Fibroblast of the aortic adventitia (primary cell): ENCODE data around the gene UBQLN3. TPM values are rescaled to one million over a fixed set of nuclear protein-coding genes. Genes with fewer than 3 reads are reported as not detected.

Experiments
- DNase-seq: peaks from one replicate; pipeline ENCODE4 v3.0.0-alpha.2; 2010; ENCODE audit warnings: low read depth
- H3K4me3 ChIP-seq: 2 replicates; pipeline ENCODE4 v1.5.1; 2011; ENCODE audit warnings: low read depth, mild to moderate bottlenecking, control low read depth, low read length, moderate library complexity
- total RNA-seq: library from RNA; depleted of rRNA; stranded (reverse); fragments of >200 nt; gene quantifications from 2 replicates; pipeline ENCODE4 v1.2.3, GENCODE V29; 2012; ENCODE audit warnings: low replicate concordance
- TF ChIP-seq, protein P1 (sequence below): IDR thresholded peaks from 2 replicates; pipeline ENCODE4 v1.5.1; 2011; ENCODE audit warnings: mild to moderate bottlenecking, low read length, control low read depth, inconsistent platforms; ENCODE audit not compliant: insufficient read depth

The UBQLN3 gene
- total RNA-seq, 1 donor, result 0.09 TPM

DNA sequence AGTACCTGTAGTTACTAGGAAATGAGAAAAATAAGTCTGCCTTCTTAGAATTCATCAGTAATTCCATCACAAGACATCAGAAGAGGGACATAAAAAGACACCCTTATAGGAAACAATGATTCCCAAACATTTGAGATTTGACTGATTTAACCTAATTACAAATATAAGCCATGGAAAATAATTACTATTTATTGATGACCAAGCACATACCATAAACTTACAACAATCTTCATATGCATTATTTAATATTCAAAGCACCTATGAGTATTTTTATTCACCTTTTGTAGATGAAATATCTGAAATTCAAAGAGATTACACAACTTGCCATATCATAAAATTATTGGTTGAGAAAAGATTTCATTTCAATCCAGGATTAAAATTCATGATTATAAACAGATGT lies 35.8 kb downstream of the UBQLN3 start:
- no peak for DNase-seq
- TF ChIP-seq, protein P1, sequence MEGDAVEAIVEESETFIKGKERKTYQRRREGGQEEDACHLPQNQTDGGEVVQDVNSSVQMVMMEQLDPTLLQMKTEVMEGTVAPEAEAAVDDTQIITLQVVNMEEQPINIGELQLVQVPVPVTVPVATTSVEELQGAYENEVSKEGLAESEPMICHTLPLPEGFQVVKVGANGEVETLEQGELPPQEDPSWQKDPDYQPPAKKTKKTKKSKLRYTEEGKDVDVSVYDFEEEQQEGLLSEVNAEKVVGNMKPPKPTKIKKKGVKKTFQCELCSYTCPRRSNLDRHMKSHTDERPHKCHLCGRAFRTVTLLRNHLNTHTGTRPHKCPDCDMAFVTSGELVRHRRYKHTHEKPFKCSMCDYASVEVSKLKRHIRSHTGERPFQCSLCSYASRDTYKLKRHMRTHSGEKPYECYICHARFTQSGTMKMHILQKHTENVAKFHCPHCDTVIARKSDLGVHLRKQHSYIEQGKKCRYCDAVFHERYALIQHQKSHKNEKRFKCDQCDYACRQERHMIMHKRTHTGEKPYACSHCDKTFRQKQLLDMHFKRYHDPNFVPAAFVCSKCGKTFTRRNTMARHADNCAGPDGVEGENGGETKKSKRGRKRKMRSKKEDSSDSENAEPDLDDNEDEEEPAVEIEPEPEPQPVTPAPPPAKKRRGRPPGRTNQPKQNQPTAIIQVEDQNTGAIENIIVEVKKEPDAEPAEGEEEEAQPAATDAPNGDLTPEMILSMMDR, result no peak
- H3K4me3 ChIP-seq, result no peak overlapping the region

DNA sequence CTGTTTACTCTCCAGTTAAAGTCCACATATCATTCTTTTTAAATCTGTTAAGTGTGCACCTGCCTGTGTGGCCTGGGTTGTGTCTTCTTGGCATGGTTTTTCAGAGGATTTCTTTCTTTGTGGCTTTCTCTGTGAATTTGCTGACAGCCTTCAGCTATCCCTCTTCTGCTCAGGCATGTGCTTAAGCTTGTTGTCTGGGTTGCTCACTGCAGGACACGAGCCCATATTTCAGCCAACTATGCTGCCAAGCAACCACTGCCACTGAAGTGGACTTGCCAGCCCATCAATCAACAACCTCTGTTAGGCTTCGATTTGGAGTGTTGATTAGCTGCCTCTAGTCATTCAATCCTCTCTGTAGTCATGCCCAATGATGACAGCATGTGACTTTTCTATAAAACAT lies 42.2 kb downstream of the UBQLN3 start:
- no peak overlapping the region for H3K4me3 ChIP-seq
- TF ChIP-seq, protein P1, result no peak
- no peak for DNase-seq

DNA sequence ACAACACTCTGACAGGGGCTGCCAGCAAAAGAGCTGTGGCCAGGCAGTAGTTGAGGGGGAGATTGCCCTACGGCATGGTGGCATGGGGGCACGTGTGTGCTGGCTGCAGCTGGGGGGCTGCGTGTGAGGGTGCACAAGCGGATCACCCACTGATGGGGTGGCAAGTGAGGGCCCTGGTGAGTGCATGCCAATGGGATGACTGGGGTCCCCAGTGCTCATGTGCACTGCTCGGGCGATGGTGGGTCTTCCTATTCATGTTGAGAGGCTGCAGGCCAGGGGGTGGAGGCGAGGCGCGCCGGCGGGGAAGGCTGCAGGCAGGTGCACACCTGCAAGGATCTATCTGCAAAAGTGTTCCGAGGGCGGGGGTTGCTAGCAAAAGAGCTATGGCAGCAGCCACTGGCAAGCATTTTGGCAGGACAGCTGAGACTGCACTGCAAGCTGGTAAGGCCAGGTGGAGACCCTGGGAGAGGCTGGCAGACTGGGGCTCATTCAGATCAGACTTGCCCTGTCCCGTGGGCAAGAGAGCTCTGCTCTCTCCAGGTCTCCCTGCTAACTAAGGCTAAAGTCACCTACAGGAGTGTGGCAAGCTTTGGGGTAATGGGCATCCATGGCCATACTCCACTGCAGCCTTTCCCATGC lies 48.7 kb downstream of the UBQLN3 start:
- DNase-seq, result no peak
- TF ChIP-seq, protein P1, result no peak
- H3K4me3 ChIP-seq, result no peak overlapping the region

Other genes starting within 250 kb of the UBQLN3 start
- not detected in 2 replicates for gene HBE1, start 240.0 kb downstream of the UBQLN3 start, total RNA-seq
- 0.18 TPM in 1 of 2 replicates, not detected in the other for gene OR51B4, start 208.0 kb downstream of the UBQLN3 start, total RNA-seq
- not detected in 2 replicates for gene OR51B2, start 185.7 kb downstream of the UBQLN3 start, total RNA-seq
- not detected in 2 replicates for gene OR51B5, start 166.4 kb downstream of the UBQLN3 start, total RNA-seq
- gene OR51B6, start 158.4 kb downstream of the UBQLN3 start, total RNA-seq, result not detected in 2 replicates
- gene OR51M1, start 126.1 kb downstream of the UBQLN3 start, total RNA-seq, result under 0.01 TPM in 1 of 2 replicates, not detected in the other
- not detected in 2 replicates for gene OR51Q1, start 87.8 kb downstream of the UBQLN3 start, total RNA-seq
- gene OR51I1, start 68.4 kb downstream of the UBQLN3 start, total RNA-seq, result 0.09 TPM in 1 of 2 replicates, not detected in the other
- gene OR51I2, start 60.6 kb downstream of the UBQLN3 start, total RNA-seq, result not detected in 2 replicates
- not detected in 2 replicates for gene OR52D1, start 21.3 kb downstream of the UBQLN3 start, total RNA-seq
- 0.36 and 0.41 TPM in 2 replicates for gene UBQLNL, start 6.7 kb upstream of the UBQLN3 start, total RNA-seq
- gene OR52H1, start 38.6 kb upstream of the UBQLN3 start, total RNA-seq, result 0.41 and 0.81 TPM in 2 replicates
- gene OR52B6, start 70.9 kb upstream of the UBQLN3 start, total RNA-seq, result not detected in 2 replicates
- gene TRIM6, start 86.7 kb upstream of the UBQLN3 start, total RNA-seq, result 4.7 and 5.3 TPM in 2 replicates
- 15.5 and 41.0 TPM in 2 replicates for gene TRIM34, start 115.0 kb upstream of the UBQLN3 start, total RNA-seq
- 32.5 and 38.5 TPM in 2 replicates for gene TRIM5, start 175.1 kb upstream of the UBQLN3 start, total RNA-seq
- gene TRIM22, start 179.8 kb upstream of the UBQLN3 start, total RNA-seq, result 73.8 and 93.1 TPM in 2 replicates
- not detected in 2 replicates for gene OR56B1, start 226.5 kb upstream of the UBQLN3 start, total RNA-seq
- gene OR52N4, start 244.3 kb upstream of the UBQLN3 start, total RNA-seq, result not detected in 2 replicates